H1 (cell line): ENCODE measurements around the gene NR2E3. TPM values are rescaled to one million over a fixed set of nuclear protein-coding genes. Genes with fewer than 3 reads are reported as not detected.

Experiments used
- CTCF ChIA-PET: fragments of 300-600 bp; sonication (Branson Sonifier 250); formaldehyde crosslinking; loops from one replicate; lab custom pipeline; 2021; ENCODE audit not compliant: partially characterized antibody; lab: Charles Lee
- POLR2A ChIA-PET: fragments of 300-600 bp; sonication (Branson Sonifier 250); formaldehyde crosslinking; loops from one replicate; lab custom pipeline; 2021; ENCODE audit warnings: inconsistent platforms; ENCODE audit not compliant: partially characterized antibody; lab: Charles Lee
- DNase-seq, 2 experiments: peaks; one replicate each; pipeline versions ENCODE4 v3.0.0 to v3.0.0-alpha.2; 2010 to 2022; ENCODE audit warnings: low spot score in 2 of 2, low read depth in 1 of 2, mixed read lengths in 1 of 2
- FAIRE-seq: peaks from 2 replicates; lab custom pipeline; 2011; peaks lifted over from hg19 to GRCh38; lab: Jason Lieb, UNC
- H2AFZ ChIP-seq: 2 replicates; pipeline ENCODE4 v1.8.1; 2012; ENCODE audit warnings: low read length, inconsistent platforms
- H2AK5ac ChIP-seq: 2 replicates; pipeline ENCODE4 v1.6.1; 2013; ENCODE audit warnings: low read depth, low read length
- H2BK120ac ChIP-seq: replicated peaks from 2 replicates; pipeline ENCODE3; 2013; ENCODE audit warnings: low read depth, low read length, inconsistent platforms
- H2BK12ac ChIP-seq: 2 replicates; pipeline ENCODE4 v1.6.1; 2013; ENCODE audit warnings: low read depth, low read length
- H2BK15ac ChIP-seq: 2 replicates; pipeline ENCODE4 v1.6.1; 2013; ENCODE audit warnings: low read length
- H2BK20ac ChIP-seq: 2 replicates; pipeline ENCODE4 v1.6.1; 2013; ENCODE audit warnings: low read length
- H2BK5ac ChIP-seq: 2 replicates; pipeline ENCODE4 v1.6.1; 2013; ENCODE audit warnings: low read depth, low read length
- H3K14ac ChIP-seq: 2 replicates; pipeline ENCODE4 v1.6.1; 2013; ENCODE audit warnings: inconsistent platforms; ENCODE audit not compliant: insufficient read length
- H3K18ac ChIP-seq: 2 replicates; pipeline ENCODE4 v1.6.1; 2013; ENCODE audit warnings: low read length; ENCODE audit errors: extremely low read depth
- H3K23ac ChIP-seq: 2 replicates; pipeline ENCODE4 v1.6.1; 2013; ENCODE audit warnings: inconsistent platforms; ENCODE audit not compliant: insufficient read length
- H3K23me2 ChIP-seq: 2 replicates; pipeline ENCODE4 v1.6.1; 2013; ENCODE audit warnings: low read depth, low read length
- H3K27ac ChIP-seq: 2 replicates; pipeline ENCODE4 v1.6.1; 2011; ENCODE audit warnings: low read depth, low read length, inconsistent platforms
- H3K27me3 ChIP-seq, 4 experiments: replicated peaks in 1 of 4; 1 replicate in 1 of 4; 2 replicates in 3 of 4; pipeline versions ENCODE4 v1.6.1 to v1.8.1; 2011 to 2013; ENCODE audit warnings: low read length in 3 of 4, mild to moderate bottlenecking in 3 of 4, inconsistent platforms in 2 of 4, mixed read lengths in 2 of 4, moderate library complexity in 1 of 4; ENCODE audit not compliant: control insufficient read depth in 3 of 4, insufficient read depth in 3 of 4; ENCODE audit errors: extremely low read depth in 1 of 4
- H3K36me3 ChIP-seq, 4 experiments: 2 replicates each; pipeline versions ENCODE4 v1.6.1 to v1.8.1; 2011 to 2013; ENCODE audit warnings: mild to moderate bottlenecking in 4 of 4, low read length in 3 of 4, moderate library complexity in 2 of 4, control low read depth in 1 of 4, inconsistent platforms in 1 of 4; ENCODE audit not compliant: insufficient read depth in 4 of 4, control insufficient read depth in 2 of 4
- H3K4ac ChIP-seq: replicated peaks from 2 replicates; pipeline ENCODE3; 2013; ENCODE audit warnings: low read length, low read depth, mixed read lengths, inconsistent platforms; ENCODE audit not compliant: insufficient read length
- H3K4me1 ChIP-seq, 4 experiments: replicated peaks in 1 of 4; 1 replicate in 1 of 4; 2 replicates in 3 of 4; pipeline versions ENCODE4 v1.6.1 to v1.8.1; 2011 to 2013; ENCODE audit warnings: low read length in 3 of 4, inconsistent platforms in 2 of 4, mixed read lengths in 1 of 4; ENCODE audit not compliant: insufficient read depth in 4 of 4, control insufficient read depth in 3 of 4
- H3K4me2 ChIP-seq, 2 experiments: 2 replicates each; pipeline versions ENCODE4 v1.6.1 to v1.8.1; 2011 to 2013; ENCODE audit warnings: low read depth in 2 of 2, low read length in 2 of 2, control low read depth in 1 of 2, inconsistent platforms in 1 of 2, mild to moderate bottlenecking in 1 of 2; ENCODE audit not compliant: insufficient read depth in 1 of 2
- H3K4me3 ChIP-seq, 4 experiments: fragments of 200-600, 300-600 bp in 1 of 4; sonication (generic), shearing (Covaris generic), sonication (Bioruptor Twin) in 1 of 4; 2 replicates each; pipeline versions ENCODE4 v1.5.1 to v1.8.1; 2011 to 2016; ENCODE audit warnings: low read length in 4 of 4, low read depth in 3 of 4, control low read depth in 2 of 4, inconsistent platforms in 2 of 4, mild to moderate bottlenecking in 2 of 4, mixed read lengths in 1 of 4, moderate library complexity in 1 of 4; ENCODE audit not compliant: insufficient read depth in 2 of 4; ENCODE audit errors: extremely low read depth in 1 of 4
- H3K56ac ChIP-seq: replicated peaks from 2 replicates; pipeline ENCODE3; 2013; ENCODE audit warnings: low read depth, mild to moderate bottlenecking, mixed read lengths, low read length, inconsistent platforms; ENCODE audit not compliant: insufficient read length
- H3K79me1 ChIP-seq: 2 replicates; pipeline ENCODE4 v1.6.1; 2013; ENCODE audit warnings: low read depth, low read length, control low read depth
- H3K79me2 ChIP-seq, 2 experiments: 2 replicates each; pipeline versions ENCODE4 v1.6.1 to v1.8.1; 2012 to 2013; ENCODE audit warnings: low read length in 2 of 2, mild to moderate bottlenecking in 2 of 2, inconsistent platforms in 1 of 2; ENCODE audit not compliant: insufficient read depth in 2 of 2, control insufficient read depth in 1 of 2
- H3K9ac ChIP-seq, 4 experiments: replicated peaks in 1 of 4; 1 replicate in 1 of 4; 2 replicates in 3 of 4; pipeline versions ENCODE4 v1.6.1 to v1.8.1; 2011 to 2013; ENCODE audit warnings: low read depth in 3 of 4, low read length in 3 of 4, control low read depth in 2 of 4, mild to moderate bottlenecking in 2 of 4, moderate library complexity in 2 of 4, inconsistent platforms in 1 of 4; ENCODE audit errors: extremely low read depth in 1 of 4
- H3K9me3 ChIP-seq, 2 experiments: 2 replicates each; pipeline versions ENCODE4 v1.6.1 to v1.8.1; 2012 to 2013; ENCODE audit warnings: mild to moderate bottlenecking in 2 of 2, moderate library complexity in 2 of 2, control low read depth in 1 of 2, inconsistent platforms in 1 of 2, low read depth in 1 of 2, low read length in 1 of 2, mixed read lengths in 1 of 2; ENCODE audit not compliant: insufficient read depth in 2 of 2
- H4K20me1 ChIP-seq, 2 experiments: replicated peaks in 1 of 2; 2 replicates each; pipeline versions ENCODE3 to v1.8.1; 2011 to 2013; ENCODE audit warnings: inconsistent platforms in 2 of 2, low read length in 2 of 2, mild to moderate bottlenecking in 1 of 2; ENCODE audit not compliant: insufficient read depth in 2 of 2, control insufficient read depth in 1 of 2
- H4K5ac ChIP-seq: 2 replicates; pipeline ENCODE4 v1.6.1; 2013; ENCODE audit warnings: low read length, low read depth, mixed read lengths, inconsistent platforms; ENCODE audit not compliant: insufficient read length
- H4K8ac ChIP-seq: 2 replicates; pipeline ENCODE4 v1.8.0; 2013; ENCODE audit warnings: mild to moderate bottlenecking, moderate library complexity, low read length, inconsistent platforms; ENCODE audit not compliant: insufficient read depth; ENCODE audit errors: extremely low read depth
- H4K91ac ChIP-seq: replicated peaks from 2 replicates; pipeline ENCODE3; 2013; ENCODE audit warnings: low read length, mixed read lengths, inconsistent platforms; ENCODE audit not compliant: insufficient read length
- CBX8 ChIP-seq: fragments of 300-800, 300-1000 bp; sonication (generic); IDR thresholded peaks from 2 replicates; pipeline ENCODE4 v1.7.1; 2016; ENCODE audit warnings: low read depth, low read length, borderline replicate concordance
- EGR1 ChIP-seq: IDR thresholded peaks from 2 replicates; pipeline ENCODE4 v1.6.1; 2011; ENCODE audit warnings: low read depth, low read length, borderline replicate concordance
- GTF2F1 ChIP-seq: IDR thresholded peaks from 2 replicates; pipeline ENCODE4 v1.6.1; 2012; ENCODE audit warnings: low read depth, low read length, improper control_type of control experiment, borderline replicate concordance
- HDAC2 ChIP-seq, 2 experiments: fragments of 300-600 bp in 1 of 2; sonication (generic) in 1 of 2; IDR thresholded peaks; 2 replicates each; pipeline ENCODE4 v1.6.1; 2011 to 2012; ENCODE audit warnings: low read depth in 2 of 2, low read length in 2 of 2, mild to moderate bottlenecking in 2 of 2, moderate library complexity in 2 of 2, borderline replicate concordance in 1 of 2, inconsistent platforms in 1 of 2
- JUN ChIP-seq: IDR thresholded peaks from 2 replicates; pipeline ENCODE4 v1.6.1; 2011; ENCODE audit warnings: low read depth, mild to moderate bottlenecking, improper control_type of control experiment, low read length
- MAX ChIP-seq: IDR thresholded peaks from 2 replicates; pipeline ENCODE4 v1.6.1; 2012; ENCODE audit warnings: inconsistent platforms
- POLR2AphosphoS5 ChIP-seq: IDR thresholded peaks from 2 replicates; pipeline ENCODE4 v1.6.1; 2011; ENCODE audit warnings: low read depth, low read length
- RAD21 ChIP-seq, 2 experiments: IDR thresholded peaks in 1 of 2; conservative IDR thresholded peaks in 1 of 2; 2 replicates each; pipeline ENCODE4 v1.6.1; 2011; ENCODE audit warnings: low read depth in 2 of 2, low read length in 2 of 2, improper control_type of control experiment in 1 of 2, inconsistent platforms in 1 of 2, mild to moderate bottlenecking in 1 of 2, moderate library complexity in 1 of 2
- RFX5 ChIP-seq: IDR thresholded peaks from 2 replicates; pipeline ENCODE4 v1.6.1; 2011; ENCODE audit warnings: low read depth, low read length, improper control_type of control experiment, borderline replicate concordance
- SAP30 ChIP-seq: fragments of 300-600 bp; sonication (generic); IDR thresholded peaks from 2 replicates; pipeline ENCODE4 v1.7.1; 2012; ENCODE audit warnings: low read length, moderate library complexity, mild to moderate bottlenecking, inconsistent platforms; ENCODE audit not compliant: insufficient read depth, insufficient replicate concordance
- SUZ12 ChIP-seq: fragments of 200-600 bp; sonication (generic); IDR thresholded peaks from 2 replicates; pipeline ENCODE4 v1.6.1; 2012; ENCODE audit warnings: mild to moderate bottlenecking, inconsistent platforms, low read length, moderate library complexity, mixed read lengths
- USF2 ChIP-seq: IDR thresholded peaks from 2 replicates; pipeline ENCODE4 v1.6.1; 2011; ENCODE audit warnings: low read length, improper control_type of control experiment
- WGBS, 2 experiments: shearing (Covaris generic) in 1 of 2; methylation state at CpG; one replicate each; pipeline versions ENCODE4 v1.1.6 to v1.1.7; 2013 to 2015; ENCODE audit warnings: low lambda C conversion rate in 2 of 2, mixed read lengths in 2 of 2, inconsistent platforms in 1 of 2, low coverage in 1 of 2, missing lambda C conversion rate in 1 of 2; ENCODE audit not compliant: insufficient replicate concordance in 2 of 2, insufficient coverage in 1 of 2, insufficient read length in 1 of 2; ENCODE audit errors: extremely low coverage in 1 of 2, missing lambda C conversion rate in 1 of 2; 5-methylcytosine and 5-hydroxymethylcytosine counted together
- polyA plus RNA-seq, 7 experiments: library from polyadenylated mRNA; depleted of rRNA in 3 of 7; stranded (reverse) in 5 of 7; unstranded in 2 of 7; fragments of >200 nt in 5 of 7; fragments of 200-250 nt in 2 of 7; gene quantifications; 1 replicate in 5 of 7; 2 replicates in 1 of 7; 4 replicates in 1 of 7; pipeline versions ENCODE4 v1.2.1 to v1.2.3, GENCODE V29; 2011 to 2013; ENCODE audit warnings: missing spikeins in 2 of 7, mixed read lengths in 2 of 7
- total RNA-seq: library from RNA; stranded (reverse); fragmentation: NEBNext Ultra II Directional; extraction: Animal tissue kit (Norgen Biotek cat#: 25700); gene quantifications from 2 replicates; pipeline ENCODE4 v1.2.1, GENCODE V29; 2021

NR2E3 gene
- total and polyA plus RNA-seq, 2 of the 8 experiments (the other 6 are each of a cell fraction or from before 2014, with no cell fraction given) = 0.56 to 0.80 TPM

GRCh38 chr15:71776304-71776703 lies 34.0 kb upstream of the NR2E3 start:
- FAIRE-seq (no peak), DNase-seq (no peak)
- Histone ChIP-seq H3K4ac (no peak overlapping the region), H3K4me2 (no peak overlapping the region), H3K4me1 (no peaks in the 10 kb centered on the region; a peak in 2 of 7 replicates), H4K8ac (no peak overlapping the region), H3K9ac (no peak overlapping the region), H3K23me2 (no peaks in the 10 kb centered on the region), H2BK5ac (no peak overlapping the region), H4K20me1 (no peaks in the 10 kb centered on the region), H3K18ac (no peak overlapping the region), H3K14ac (no peak overlapping the region), H2BK12ac (no peak overlapping the region), H2AK5ac (no peak overlapping the region), H2BK20ac (no peak overlapping the region), H2BK15ac (no peak overlapping the region), H3K4me3 (no peak overlapping the region), H3K27ac (no peak overlapping the region), H3K27me3 (no peaks in the 10 kb centered on the region), H4K5ac (no peak overlapping the region), H2BK120ac (no peak overlapping the region), H2AFZ (no peak overlapping the region), H3K36me3 (no peaks in the 10 kb centered on the region), H3K56ac (no peak overlapping the region), H3K9me3 (no peaks in the 10 kb centered on the region), H3K23ac (no peak overlapping the region), H3K79me1 (no peaks in the 10 kb centered on the region), H4K91ac (no peak overlapping the region), H3K79me2 (no peaks in the 10 kb centered on the region)
- ChIA-PET POLR2A (no interaction called here), CTCF (interaction anchor here (0.7 to 5.8 kb wide), 4 partner anchors 8 to 25 kb away, joined by 3 to 49 read pairs (median 4); no protein-coding TSS in a partner anchor)
- 83% methylated on average over 3 of the region's 3 CpGs; no CpG with 5 or more reads in 1 of the 2 experiments for WGBS, 2 experiments
- TF ChIP-seq RFX5 (no peak), HDAC2 (IDR thresholded peaks at IDR 0.05; ENCODE audit: borderline replicate concordance in 1 of 2, low read depth in 2 of 2, low read length in 2 of 2) (no peak), POLR2AphosphoS5 (no peak), RAD21 (IDR thresholded peaks at IDR 0.05 in 1 of 2, conservative IDR thresholded peaks at IDR 0.05 in 1 of 2; ENCODE audit: low read depth in 2 of 2, low read length in 2 of 2) (no peak), GTF2F1 (no peak), USF2 (no peak), MAX (no peak), SUZ12 (no peak), JUN (no peak), SAP30 (no peak), EGR1 (no peak), CBX8 (no peak)
